Forelimb muscle (tissue), 1 donor: Measurements from ENCODE around the gene DAAM1. TPM values are rescaled to one million over a fixed set of nuclear protein-coding genes. Genes with fewer than 3 reads are reported as not detected.
A peak's percentile ranks its signal among the peaks of the same experiment; 100 is the strongest.

ENCODE experiments used
- DNase-seq: peaks from one replicate; pipeline ENCODE4 v3.0.0-alpha.2; 2013; ENCODE audit warnings: low read depth
- polyA plus RNA-seq: library from polyadenylated mRNA; unstranded; fragments of 120-200 nt; gene quantifications from one replicate; pipeline ENCODE4 v1.2.1, GENCODE V29; 2013; ENCODE audit not compliant: insufficient read length

The DAAM1 gene
- polyA plus RNA-seq, result 34.1 TPM

- DNase-seq, result peak; percentile 98
Observed at GRCh38 chr14:59188461-59189090, at the start of gene DAAM1. DAAM1 (plus strand) TSS chr14:59188667; CDS start chr14:59263478, 74,811 bp downstream.

GRCh38 chr14:59139324-59139723 lies 49.1 kb upstream of the DAAM1 start:
- no peak for DNase-seq

GRCh38 chr14:59140106-59140843 lies 48.2 kb upstream of the DAAM1 start:
- DNase-seq, result no peak

- no peak for DNase-seq
Observed at GRCh38 chr14:59146484-59146883, 42.0 kb upstream of the DAAM1 start.

GRCh38 chr14:59147007-59147406 lies 41.5 kb upstream of the DAAM1 start:
- no peak for DNase-seq

- DNase-seq, result no peak
Observed at GRCh38 chr14:59148334-59148900, 40.0 kb upstream of the DAAM1 start.

GRCh38 chr14:59150990-59151389 lies 37.5 kb upstream of the DAAM1 start:
- DNase-seq, result no peak

- DNase-seq, result no peak
Observed at GRCh38 chr14:59154373-59154772, 34.1 kb upstream of the DAAM1 start.

GRCh38 chr14:59155886-59156285 lies 32.6 kb upstream of the DAAM1 start:
- DNase-seq, result no peak

GRCh38 chr14:59159169-59159568 lies 29.3 kb upstream of the DAAM1 start:
- no peak for DNase-seq

GRCh38 chr14:59160506-59160905 lies 28.0 kb upstream of the DAAM1 start:
- no peak for DNase-seq

GRCh38 chr14:59161561-59162175 lies 26.8 kb upstream of the DAAM1 start:
- peak; percentile 52 for DNase-seq

- no peak for DNase-seq
Observed at GRCh38 chr14:59166258-59166657, 22.2 kb upstream of the DAAM1 start.

GRCh38 chr14:59175404-59175803 lies 13.1 kb upstream of the DAAM1 start:
- no peak for DNase-seq

- no peak for DNase-seq
Observed at GRCh38 chr14:59176765-59177164, 11.7 kb upstream of the DAAM1 start.

- DNase-seq, result no peak
Observed at GRCh38 chr14:59177262-59177661, 11.2 kb upstream of the DAAM1 start.

- no peak for DNase-seq
Observed at GRCh38 chr14:59181791-59182190, 6.7 kb upstream of the DAAM1 start.

GRCh38 chr14:59182641-59183040 lies 5.8 kb upstream of the DAAM1 start:
- DNase-seq, result no peak

GRCh38 chr14:59183150-59183549 lies 5.3 kb upstream of the DAAM1 start:
- DNase-seq, result no peak

- no peak for DNase-seq
Observed at GRCh38 chr14:59184396-59184795, 4.1 kb upstream of the DAAM1 start.

GRCh38 chr14:59185676-59186075 lies 2.8 kb upstream of the DAAM1 start:
- DNase-seq, result no peak

GRCh38 chr14:59186306-59186705 lies 2.2 kb upstream of the DAAM1 start:
- no peak for DNase-seq

- DNase-seq, result no peak
Observed at GRCh38 chr14:59187118-59187517, 1.3 kb upstream of the DAAM1 start.
